NK-92 treated with Interleukin-12 subunit alpha and Interleukin-12 subunit beta, amount 100 ng/mL, for 24 hours (cell line): ENCODE measurements around the gene SPPL2B.

Source experiments
- DNase-seq: peaks from one replicate; lab custom pipeline; 2025; lab: John Stamatoyannopoulos, UW

The SPPL2B gene

GRCh38 chr19:2302319-2303210 is 25.9 kb upstream of the SPPL2B start:
- no peak for DNase-seq

DNA sequence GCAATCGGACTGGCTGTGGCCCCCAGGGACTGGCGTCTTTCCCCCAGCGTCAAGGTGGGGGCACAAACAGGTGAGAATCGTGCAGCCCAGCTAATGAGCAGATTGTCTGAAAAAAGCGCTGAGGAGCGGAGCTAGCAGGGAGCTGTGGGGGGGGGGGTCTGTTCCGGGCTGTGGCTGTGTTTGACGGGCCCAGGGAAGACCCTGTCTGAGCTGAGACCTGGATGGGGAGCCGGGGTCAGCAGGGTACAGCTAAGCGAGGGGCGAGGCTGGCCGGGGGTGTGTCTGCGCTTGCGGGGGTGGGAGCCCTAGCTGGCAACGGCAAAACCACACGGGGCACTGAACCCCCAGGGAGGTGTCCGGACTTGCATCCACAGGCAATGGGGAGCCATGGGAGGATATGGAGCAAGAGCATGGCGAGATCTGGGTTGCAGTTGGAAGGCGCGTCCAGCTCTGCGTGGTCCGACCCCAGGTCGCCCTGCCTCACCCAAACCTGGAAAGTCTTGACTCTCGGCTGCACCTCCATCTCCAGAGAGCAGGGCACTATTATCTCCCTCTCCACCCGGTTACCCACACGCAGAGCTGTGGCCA is 25.2 kb upstream of the SPPL2B start:
- no peak for DNase-seq

GRCh38 chr19:2305452-2306280 is 22.8 kb upstream of the SPPL2B start:
- no peak for DNase-seq

DNA sequence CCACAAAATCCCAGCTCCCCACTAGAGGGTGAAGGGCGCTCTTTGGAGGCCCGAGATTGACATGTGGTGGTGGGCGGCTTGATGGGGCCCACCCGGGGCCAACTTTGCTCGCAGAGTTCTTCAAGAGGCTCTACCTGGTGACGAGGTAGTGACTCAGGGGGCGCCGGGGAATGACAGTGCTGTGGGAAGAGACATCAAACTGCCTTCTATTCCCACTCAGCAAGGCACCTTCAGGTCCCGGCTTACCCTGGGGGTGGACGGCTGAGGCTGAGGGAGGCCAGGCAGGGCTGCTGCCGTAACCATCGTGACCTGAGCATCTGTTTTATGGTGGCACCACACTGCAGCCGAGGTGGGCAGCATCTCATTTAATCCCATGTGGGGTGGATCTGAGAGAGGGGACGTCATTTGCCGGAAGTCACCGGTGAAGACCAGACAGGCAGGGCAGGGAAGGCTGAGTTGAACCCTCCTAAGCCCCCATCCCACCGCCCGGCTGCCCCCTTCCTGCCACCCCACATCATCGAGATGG is 22.1 kb upstream of the SPPL2B start:
- DNase-seq: no peak

- no peak for DNase-seq
These were observed 21.5 kb upstream of the SPPL2B start for GRCh38 chr19:2306971-2307370.

DNA sequence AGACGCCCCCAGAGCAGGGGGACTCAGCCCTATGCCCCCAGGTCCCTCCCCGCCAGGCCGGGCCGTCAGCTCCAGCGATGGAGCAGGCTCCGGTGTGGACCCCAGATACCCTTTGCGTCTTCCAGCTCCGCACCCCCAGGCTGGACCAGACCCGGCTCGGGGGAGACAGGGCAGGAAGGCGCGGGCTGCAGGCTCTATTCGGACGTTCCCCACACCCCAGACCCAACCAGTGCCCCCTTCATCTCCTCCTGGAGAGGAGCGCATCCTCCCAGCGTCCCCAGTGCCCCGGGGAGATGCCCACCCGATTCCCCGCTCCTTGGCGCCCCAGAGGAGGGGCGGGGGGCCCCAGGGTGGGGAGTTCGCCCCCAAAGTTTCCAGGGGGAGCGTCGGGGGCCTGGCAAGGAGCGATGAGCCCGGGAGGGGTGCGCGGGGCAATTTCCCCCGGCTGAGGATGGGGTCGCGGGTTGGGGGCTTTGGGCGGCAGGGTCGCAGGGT is 20.9 kb upstream of the SPPL2B start:
- no peak for DNase-seq

DNA sequence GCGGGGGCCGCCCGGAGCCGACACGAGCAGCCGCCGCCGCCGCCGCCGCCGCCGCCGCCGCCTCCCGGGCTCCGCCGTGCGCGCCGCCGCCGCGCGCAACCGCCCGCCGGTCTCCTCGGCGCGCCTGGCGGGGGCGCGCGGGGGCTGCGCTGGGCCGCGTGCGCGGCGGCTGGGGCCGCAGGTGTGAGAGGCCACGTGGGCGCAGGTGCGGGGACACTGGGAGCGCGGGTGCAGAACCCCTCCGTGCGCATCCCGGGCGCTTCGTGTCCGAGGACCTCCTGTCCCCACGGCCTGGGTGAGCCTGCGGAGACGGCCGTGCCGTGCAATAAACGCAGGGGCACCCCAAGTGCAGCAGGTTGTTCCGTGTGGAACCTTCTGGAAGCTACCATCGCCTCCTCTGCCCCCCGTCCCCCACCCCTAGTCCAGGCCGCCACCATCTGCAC is 20.3 kb upstream of the SPPL2B start, which contains the start of gene LINGO3:
Gene LINGO3 (minus strand): TSS at position 41 of the 443 bp plus-strand sequence. CDS start 16,378 bp downstream, outside the sequence.
- no peak for DNase-seq

- DNase-seq: no peak
These were observed 18.6 kb upstream of the SPPL2B start for GRCh38 chr19:2309734-2310362.

DNA sequence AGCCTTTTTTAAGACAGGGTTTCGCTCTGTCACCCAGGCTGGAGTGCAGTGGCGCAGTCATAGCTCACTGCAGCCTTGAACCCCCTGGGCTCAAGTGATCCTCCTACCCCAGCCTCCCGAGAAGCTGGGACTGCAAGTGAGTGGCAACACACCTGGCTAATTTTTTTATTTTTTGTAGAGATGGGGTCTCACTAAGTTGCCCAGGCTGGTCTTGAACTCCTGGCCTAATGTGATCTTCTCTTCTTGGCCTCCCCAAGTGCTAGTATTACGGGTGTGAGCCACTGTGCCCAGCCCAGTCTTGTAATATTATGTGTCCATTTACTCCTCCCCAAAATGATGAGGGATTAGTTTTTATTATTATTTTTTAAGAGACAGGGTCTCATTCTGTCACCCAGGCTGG is 17.4 kb upstream of the SPPL2B start:
- DNase-seq: no peak

DNA sequence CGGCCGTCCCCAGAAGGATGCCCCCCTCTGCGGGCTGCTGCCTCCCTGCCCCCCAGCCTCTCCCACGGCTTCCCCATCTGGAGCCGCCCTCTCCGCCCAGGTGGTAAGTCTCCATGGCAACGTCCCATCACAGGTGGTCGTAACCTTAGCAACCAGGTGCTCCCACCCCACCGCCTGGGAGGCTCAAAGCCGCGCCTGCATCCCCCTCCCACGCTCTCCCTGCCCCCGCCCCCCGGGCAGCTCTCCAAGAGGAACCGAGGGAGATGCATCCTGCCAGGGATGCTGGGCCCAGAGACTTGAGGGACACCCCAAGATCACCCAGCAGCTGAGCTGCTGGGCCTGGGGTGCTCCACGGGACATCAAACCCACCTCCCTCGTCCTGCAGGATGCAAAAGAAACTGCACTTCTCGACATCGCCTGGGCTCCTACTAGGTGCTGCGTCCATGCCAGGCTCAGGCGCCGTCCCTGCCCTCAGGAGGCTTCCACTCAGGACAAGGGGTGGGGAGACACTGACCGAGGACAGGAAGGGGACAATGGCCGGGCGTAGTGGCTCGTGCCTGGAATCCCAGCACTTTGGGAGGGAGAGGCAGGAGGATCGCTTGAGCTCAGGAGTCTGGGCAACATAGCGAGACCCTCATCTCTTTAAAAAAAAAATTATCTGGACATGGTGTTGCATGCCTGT is 15.5 kb upstream of the SPPL2B start:
- DNase-seq: no peak

GRCh38 chr19:2315121-2315817 is 13.2 kb upstream of the SPPL2B start:
- DNase-seq: no peak

GRCh38 chr19:2315818-2316353 is 12.6 kb upstream of the SPPL2B start:
- DNase-seq: no peak

DNA sequence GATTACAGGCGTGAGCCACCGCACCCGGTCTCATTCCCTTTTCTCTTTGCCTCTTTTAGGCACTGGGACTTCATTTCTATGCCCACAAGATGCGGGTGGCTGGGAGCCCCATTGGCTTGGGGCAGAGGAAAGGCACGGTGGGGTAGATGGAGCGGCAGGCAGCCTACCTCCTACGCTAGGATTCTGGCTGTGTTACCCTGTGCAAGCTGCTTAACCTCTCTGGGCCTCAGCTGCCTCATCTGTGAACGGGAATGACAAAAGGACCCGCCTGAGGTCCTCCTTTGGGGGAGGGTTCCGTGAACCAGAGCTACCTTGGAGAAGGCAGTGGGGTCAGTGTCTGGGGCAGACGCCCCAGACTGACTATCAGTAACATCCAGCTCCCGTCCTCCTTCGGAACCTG is 11.2 kb upstream of the SPPL2B start:
- DNase-seq: no peak

DNA sequence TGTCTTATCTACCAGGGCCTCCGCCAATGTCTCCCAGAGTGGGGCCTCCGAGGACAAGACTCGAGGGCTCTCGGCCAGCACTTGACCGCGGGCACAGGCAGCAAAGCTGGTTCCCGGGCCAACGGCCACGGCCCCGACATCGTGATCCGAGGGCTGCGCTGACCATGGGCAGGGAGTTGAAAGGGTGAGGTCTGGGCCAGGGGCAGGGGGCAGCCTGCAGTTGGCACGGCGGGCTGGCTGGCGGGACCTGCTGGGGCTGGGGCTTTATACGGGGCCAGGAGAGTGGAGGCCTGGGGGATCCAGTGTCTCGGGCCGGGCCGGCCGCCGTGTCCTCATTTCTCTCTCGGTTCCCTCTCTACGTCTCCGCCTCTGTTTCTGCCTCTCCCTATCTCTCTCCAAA is 10.7 kb upstream of the SPPL2B start:
- DNase-seq: no peak

DNA sequence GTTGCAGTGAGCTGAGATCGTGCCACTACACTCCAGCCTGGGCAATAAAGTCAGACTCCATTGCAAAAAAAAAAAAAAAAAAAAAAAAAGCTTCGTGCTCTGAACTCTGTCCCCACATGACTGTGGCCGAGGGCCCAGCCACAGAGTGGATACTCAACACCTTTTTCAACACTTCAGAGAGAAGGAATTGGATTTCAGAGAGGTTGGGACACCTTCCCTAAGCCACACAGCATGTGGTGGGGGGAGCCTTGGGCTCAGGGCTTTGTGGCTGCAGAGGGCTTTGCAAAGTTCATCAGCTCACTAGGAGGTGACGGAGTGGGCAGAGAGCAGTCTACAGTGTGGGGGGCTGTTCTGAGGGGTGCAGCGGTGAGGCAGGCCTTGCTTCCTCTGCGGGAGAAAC is 9.6 kb upstream of the SPPL2B start:
- no peak for DNase-seq

DNA sequence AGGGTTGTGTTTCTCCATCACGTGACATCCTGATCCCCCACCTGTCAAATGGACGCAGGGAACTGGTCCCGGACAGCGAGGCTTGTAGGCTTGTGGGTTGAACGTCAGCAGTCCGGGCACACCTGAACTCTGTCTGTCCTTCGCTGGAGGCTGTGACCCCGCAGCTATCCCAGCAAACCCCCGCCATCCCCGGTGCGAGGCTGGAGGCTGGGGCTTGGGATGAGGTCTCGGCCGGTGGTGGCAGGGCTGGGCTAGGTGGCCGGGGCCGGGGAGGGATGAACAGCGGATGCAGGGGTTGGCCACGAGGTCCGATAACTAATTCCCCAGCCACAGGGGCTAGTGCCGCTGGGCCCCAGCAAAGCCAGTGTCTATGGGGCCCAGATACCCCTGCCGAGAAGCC is 8.9 kb upstream of the SPPL2B start:
- DNase-seq: no peak

- no peak for DNase-seq
These were observed 8.4 kb upstream of the SPPL2B start for GRCh38 chr19:2320049-2320448.

- DNase-seq: no peak
These were observed 7.5 kb upstream of the SPPL2B start for GRCh38 chr19:2320939-2321338.

DNA sequence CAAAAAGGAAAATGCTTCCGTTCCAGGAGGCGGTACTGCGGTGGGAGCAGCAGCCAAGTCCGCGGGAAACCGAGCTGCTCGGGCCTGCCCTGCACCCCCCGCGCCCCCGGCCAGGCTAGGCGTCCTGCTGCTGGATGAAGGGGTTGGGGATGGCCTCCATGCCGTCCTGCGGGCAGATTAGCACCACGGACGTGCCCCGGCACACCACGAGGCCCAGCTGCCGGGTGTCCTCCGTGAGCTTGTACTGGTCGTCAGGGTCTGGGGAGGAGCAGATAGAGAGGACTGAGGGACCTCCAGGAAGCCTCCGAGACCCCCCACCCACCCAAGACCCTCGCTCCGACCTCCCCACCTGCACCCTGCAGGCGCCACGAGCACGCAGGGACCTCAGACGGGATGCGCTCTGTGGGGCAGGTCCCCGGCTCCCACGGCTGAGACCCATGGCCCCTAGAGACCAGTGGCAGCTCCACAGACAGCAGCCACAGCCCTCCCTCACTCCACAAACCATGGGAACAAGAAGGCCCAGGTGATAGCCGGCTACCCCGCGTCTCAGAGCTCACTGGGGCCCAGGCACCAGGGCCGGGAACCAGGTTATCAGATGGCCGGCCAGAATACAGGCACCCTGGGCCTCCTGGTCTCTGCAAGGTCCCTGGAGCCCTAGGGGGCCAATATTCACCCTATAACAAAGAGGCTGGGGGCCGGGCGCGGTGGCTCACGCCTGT is 6.8 kb upstream of the SPPL2B start:
- no peak for DNase-seq
